Measurements from ENCODE around the gene C16orf96. TPM values are rescaled to one million over a fixed set of nuclear protein-coding genes. Genes with fewer than 3 reads are reported as not detected.
A peak's percentile ranks its signal among the peaks of the same experiment; 100 is the strongest.

The C16orf96 gene
- total and polyA plus RNA-seq, 2 of the 13 experiments (the other 11 are each of a cell fraction or from before 2014, with no cell fraction given) = 0.03 TPM; not detected in 1

DNA sequence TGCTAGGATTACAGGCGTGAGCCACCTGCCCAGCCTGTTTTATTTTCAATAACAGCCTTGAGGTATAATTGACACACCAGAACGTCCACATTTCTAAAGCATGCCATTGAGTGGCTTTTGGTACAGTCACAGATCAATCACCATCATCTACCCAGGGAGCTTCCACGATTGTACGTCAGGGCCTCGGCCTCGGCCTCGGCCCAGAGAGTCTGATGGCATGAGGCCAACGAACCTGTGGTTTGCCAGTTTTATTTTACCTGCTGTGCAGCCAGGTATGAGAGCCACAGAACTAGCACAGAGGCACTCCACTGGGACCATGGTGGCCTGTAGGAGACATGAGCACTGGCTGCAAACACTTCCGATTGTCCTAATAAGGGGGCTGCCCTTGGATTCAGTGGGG lies 50.2 kb downstream of the C16orf96 start:
- Histone ChIP-seq H3K4me3 (replicated peaks in 1 of 3; ENCODE audit: insufficient read depth in 1 of 3, low read depth in 2 of 3, low read length in 3 of 3) (no peak overlapping the region), H4K20me1 (ENCODE audit: insufficient read depth, low read length) (peaks cover 10% of the 10 kb centered on the region; the same call in 1 of the 2 replicates), H3K27ac (ENCODE audit: extremely low read length, insufficient read depth, low read length) (no peak overlapping the region), H3K36me3 (replicated peaks in 1 of 2; ENCODE audit: control insufficient read depth in 1 of 2, insufficient read depth in 2 of 2, low read length in 2 of 2) (peaks cover 8 to 28% of the 10 kb centered on the region in 2 experiments; a peak in 3 of 5 replicates), H2AFZ (ENCODE audit: low read length) (no peak overlapping the region), H3K79me2 (ENCODE audit: insufficient read depth, low read length) (peaks cover 7% of the 10 kb centered on the region), H3K27me3 (ENCODE audit: control insufficient read depth in 1 of 2, insufficient read depth in 2 of 2, low read length in 2 of 2) (peaks cover 0 to 20% of the 10 kb centered on the region in 2 experiments; a peak in 3 of 5 replicates), H3K9me3 (ENCODE audit: low read length) (no peaks in the 10 kb centered on the region), H3K9ac (ENCODE audit: insufficient read depth, low read depth, low read length) (no peak overlapping the region), H3K4me2 (ENCODE audit: low read depth, low read length) (no peak overlapping the region), H3K4me1 (ENCODE audit: insufficient read depth, low read length) (peaks cover 37% of the 10 kb centered on the region)
- in situ Hi-C loops (cut with HindIII; ENCODE audit: extremely low pct_ligation_motif_present, low pct_unique_long_range_greater_than_20kb) = no loop called here
- FAIRE-seq (no peak), ATAC-seq (no peak), DNase-seq (ENCODE audit: low spot score) (no peak)
- TF ChIP-seq POLR2A (IDR thresholded peaks at IDR 0.05; ENCODE audit: insufficient read depth in 1 of 2, low read depth in 2 of 2, low read length in 2 of 2) = 0 out of 4 replicates have a peak, but pooled peaks of 1 of the 2 experiments have one; percentile 3
- no peak for TF ChIP-seq ZNF703 (CRISPR knock-in tag; IDR thresholded peaks at IDR 0.05; ENCODE audit: borderline replicate concordance)
- BruUV-seq (replicated peaks) = no TSS peak
- intact Hi-C loops (cut with micrococcal nuclease; ENCODE audit: unreplicated experiment) = no loop called here
- ChIA-PET POLR2A (no interaction called here), CTCF (ENCODE audit: low intra/inter-chr PET ratio, low total read pairs) (no interaction called here)
- WGBS (ENCODE audit: low lambda C conversion rate) = 82% methylated on average over 9 of the region's 9 CpGs

DNA sequence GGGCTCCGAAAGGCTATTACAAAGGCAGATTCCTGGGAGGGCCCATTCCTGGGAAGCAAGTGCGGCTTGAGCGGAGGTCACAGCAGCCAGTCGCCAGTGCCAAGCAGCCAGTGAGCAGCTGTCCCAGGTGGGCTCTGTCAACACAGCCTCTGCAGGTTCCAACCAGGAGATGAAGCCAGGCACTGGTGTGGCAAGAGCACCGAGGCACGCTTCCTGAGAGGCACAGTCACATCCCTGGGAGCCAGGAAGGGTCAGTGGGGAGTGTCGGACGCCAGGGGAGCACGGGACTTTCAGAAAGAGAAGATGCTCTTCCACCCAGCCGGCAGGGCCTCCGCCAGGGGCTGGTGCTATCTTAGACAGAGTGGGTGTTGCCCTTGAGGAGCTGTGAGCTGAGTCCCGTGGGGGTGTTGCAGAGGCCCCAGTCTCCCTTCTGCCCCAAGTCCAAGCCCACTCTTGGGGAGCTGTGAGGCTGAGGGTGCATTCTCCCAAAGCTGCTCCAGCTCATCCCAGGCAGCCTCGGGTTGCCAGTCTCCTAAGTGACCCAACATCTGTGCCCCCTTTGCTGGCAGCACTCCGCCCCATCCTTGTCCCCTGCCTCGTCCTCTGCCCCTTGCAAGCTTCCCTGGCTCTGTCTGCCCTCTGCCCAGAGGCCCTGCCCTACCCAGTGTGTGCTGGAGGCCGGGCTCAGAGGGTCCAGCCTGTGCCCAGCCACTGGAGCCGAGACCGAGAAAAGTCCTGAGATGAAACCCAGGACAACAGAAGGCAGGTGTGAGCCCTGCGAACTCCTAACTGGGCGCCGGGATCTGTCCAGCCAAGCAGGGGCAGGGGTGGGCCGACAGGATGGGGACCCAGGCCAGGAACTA lies 51.9 kb downstream of the C16orf96 start:
- H3K27ac ChIP-seq (ENCODE audit: extremely low read length, insufficient read depth, low read length) = no peak overlapping the region
- intact Hi-C loops (cut with micrococcal nuclease; ENCODE audit: unreplicated experiment) = no loop called here
- POLR2A ChIA-PET = no interaction called here
- peak; percentile 75; the same call in 1 of the 2 replicates for TF ChIP-seq ZC3H13 (CRISPR knock-in tag; IDR thresholded peaks at IDR 0.05)
- peak; percentile 21; the same call in 1 of the 2 replicates for TF ChIP-seq RBFOX2 (IDR thresholded peaks at IDR 0.05; ENCODE audit: low read depth, low read length)
- no peak for TF ChIP-seq KLF13 (CRISPR knock-in tag; IDR thresholded peaks at IDR 0.05)
- TF ChIP-seq, protein P1, sequence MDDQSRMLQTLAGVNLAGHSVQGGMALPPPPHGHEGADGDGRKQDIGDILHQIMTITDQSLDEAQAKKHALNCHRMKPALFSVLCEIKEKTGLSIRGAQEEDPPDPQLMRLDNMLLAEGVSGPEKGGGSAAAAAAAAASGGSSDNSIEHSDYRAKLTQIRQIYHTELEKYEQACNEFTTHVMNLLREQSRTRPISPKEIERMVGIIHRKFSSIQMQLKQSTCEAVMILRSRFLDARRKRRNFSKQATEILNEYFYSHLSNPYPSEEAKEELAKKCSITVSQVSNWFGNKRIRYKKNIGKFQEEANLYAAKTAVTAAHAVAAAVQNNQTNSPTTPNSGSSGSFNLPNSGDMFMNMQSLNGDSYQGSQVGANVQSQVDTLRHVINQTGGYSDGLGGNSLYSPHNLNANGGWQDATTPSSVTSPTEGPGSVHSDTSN (CRISPR knock-in tag; IDR thresholded peaks at IDR 0.05; ENCODE audit: borderline replicate concordance) = no peak
- no peak for TF ChIP-seq MXI1 (IDR thresholded peaks at IDR 0.05; ENCODE audit: borderline replicate concordance, low read depth, low read length)
- no peak for TF ChIP-seq RARG (CRISPR knock-in tag; IDR thresholded peaks at IDR 0.05; ENCODE audit: low read depth)
- no peak for TF ChIP-seq CREB1 (IDR thresholded peaks at IDR 0.05)
- no peak for TF ChIP-seq CREB1 (CRISPR knock-in tag; IDR thresholded peaks at IDR 0.05)
- peak; percentile 93 for TF ChIP-seq AGO2 (optimal IDR thresholded peaks at IDR 0.05; ENCODE audit: low read depth, low read length)
- 0 out of 2 replicates have a peak, but pooled peaks have one; percentile 28 for TF ChIP-seq HNRNPL (IDR thresholded peaks at IDR 0.05; ENCODE audit: low read depth, low read length)
- in situ Hi-C loops (cut with HindIII; ENCODE audit: extremely low pct_ligation_motif_present, low pct_unique_long_range_greater_than_20kb) = no loop called here
- 99% methylated on average over 10 of the region's 22 CpGs for WGBS (ENCODE audit: low lambda C conversion rate)
- H3K27me3 ChIP-seq (ENCODE audit: control insufficient read depth in 1 of 2, insufficient read depth in 2 of 2, low read length in 2 of 2) = peaks cover 0 to 6% of the 10 kb centered on the region in 2 experiments; a peak in 2 of 5 replicates
- ATAC-seq (no peak), FAIRE-seq (no peak), DNase-seq (ENCODE audit: low spot score) (no peak)
- H3K9ac ChIP-seq (ENCODE audit: insufficient read depth, low read depth, low read length) = no peak overlapping the region
- H4K20me1 ChIP-seq (ENCODE audit: insufficient read depth, low read length) = peaks cover 23% of the 10 kb centered on the region; the same call in 1 of the 2 replicates
- peaks cover 8 to 31% of the 10 kb centered on the region in 2 experiments; a peak in 3 of 5 replicates for H3K36me3 ChIP-seq (replicated peaks in 1 of 2; ENCODE audit: control insufficient read depth in 1 of 2, insufficient read depth in 2 of 2, low read length in 2 of 2)
- H3K4me3 ChIP-seq (replicated peaks in 1 of 3; ENCODE audit: insufficient read depth in 1 of 3, low read depth in 2 of 3, low read length in 3 of 3) = no peak overlapping the region
- CTCF ChIA-PET (ENCODE audit: low intra/inter-chr PET ratio, low total read pairs) = no interaction called here
- peaks cover 40% of the 10 kb centered on the region for H3K4me1 ChIP-seq (ENCODE audit: insufficient read depth, low read length)
- H3K9me3 ChIP-seq (ENCODE audit: low read length) = no peaks in the 10 kb centered on the region
- no peak overlapping the region for H2AFZ ChIP-seq (ENCODE audit: low read length)
- no TSS peak for BruUV-seq (replicated peaks)
- H3K79me2 ChIP-seq (ENCODE audit: insufficient read depth, low read length) = peaks cover 22% of the 10 kb centered on the region
- no peak overlapping the region for H3K4me2 ChIP-seq (ENCODE audit: low read depth, low read length)

All from HepG2 (cell line).